Measurements from ENCODE around the gene BMPR2.

GRCh38 chr2:202411097-202411496 lies 35.0 kb downstream of the BMPR2 start:
- TF ChIP-seq GATA3 (IDR thresholded peaks at IDR 0.05; ENCODE audit: low read depth, low read length), result no peak
- TF ChIP-seq GATA2 (IDR thresholded peaks at IDR 0.05; ENCODE audit: low read depth, low read length), result no peak
